KMS-11 (cell line): ENCODE data around the gene UBE2G1.

Source experiments
- H2AFZ ChIP-seq: fragments of 200-600 bp; sonication (generic); 2 replicates; pipeline ENCODE4 v1.6.1; 2016; ENCODE audit warnings: antibody characterized with exemption, mixed run types, low read depth
- H3K27ac ChIP-seq: fragments of 200-600 bp; sonication (generic); 2 replicates; pipeline ENCODE4 v1.6.1; 2016; ENCODE audit warnings: mild to moderate bottlenecking, mixed run types
- H3K27me3 ChIP-seq: fragments of 200-600 bp; sonication (generic); 2 replicates; pipeline ENCODE4 v1.6.1; 2017; ENCODE audit warnings: mild to moderate bottlenecking, low read depth, mixed run types, moderate library complexity; ENCODE audit not compliant: insufficient read depth
- H3K36me3 ChIP-seq: fragments of 200-600 bp; sonication (generic); 2 replicates; pipeline ENCODE4 v1.6.1; 2017; ENCODE audit warnings: mild to moderate bottlenecking, mixed run types; ENCODE audit not compliant: insufficient read depth
- H3K4me1 ChIP-seq: fragments of 200-600 bp; sonication (generic); 2 replicates; pipeline ENCODE4 v1.6.1; 2016; ENCODE audit warnings: mild to moderate bottlenecking, low read depth, mixed run types; ENCODE audit not compliant: poor library complexity, severe bottlenecking
- H3K4me2 ChIP-seq: fragments of 200-600 bp; sonication (generic); 2 replicates; pipeline ENCODE4 v1.7.0; 2016; ENCODE audit warnings: mild to moderate bottlenecking, mixed run types
- H3K4me3 ChIP-seq: fragments of 200-600 bp; sonication (generic); IDR thresholded peaks from 2 replicates; pipeline ENCODE4 v1.6.1; 2017; ENCODE audit warnings: low read depth, low read length, mixed read lengths; ENCODE audit not compliant: insufficient read depth
- H3K79me2 ChIP-seq: fragments of 200-600 bp; sonication (generic); 2 replicates; pipeline ENCODE4 v1.6.1; 2016; ENCODE audit warnings: low read depth, mixed run types; ENCODE audit not compliant: insufficient read depth
- H3K9ac ChIP-seq: fragments of 200-600 bp; sonication (generic); 2 replicates; pipeline ENCODE4 v1.6.1; 2016; ENCODE audit warnings: mild to moderate bottlenecking, mixed run types
- H4K20me1 ChIP-seq: fragments of 200-600 bp; sonication (generic); 2 replicates; pipeline ENCODE4 v1.6.1; 2016; ENCODE audit warnings: mild to moderate bottlenecking, mixed run types; ENCODE audit not compliant: insufficient read depth
- TF ChIP-seq, protein P1 (sequence below): fragments of 200-600 bp; sonication (generic); conservative IDR thresholded peaks from 2 replicates; pipeline ENCODE4 v1.6.1; 2017; ENCODE audit warnings: low read depth, mild to moderate bottlenecking, antibody characterized with exemption, low read length, moderate library complexity, mixed read lengths

Gene UBE2G1

DNA sequence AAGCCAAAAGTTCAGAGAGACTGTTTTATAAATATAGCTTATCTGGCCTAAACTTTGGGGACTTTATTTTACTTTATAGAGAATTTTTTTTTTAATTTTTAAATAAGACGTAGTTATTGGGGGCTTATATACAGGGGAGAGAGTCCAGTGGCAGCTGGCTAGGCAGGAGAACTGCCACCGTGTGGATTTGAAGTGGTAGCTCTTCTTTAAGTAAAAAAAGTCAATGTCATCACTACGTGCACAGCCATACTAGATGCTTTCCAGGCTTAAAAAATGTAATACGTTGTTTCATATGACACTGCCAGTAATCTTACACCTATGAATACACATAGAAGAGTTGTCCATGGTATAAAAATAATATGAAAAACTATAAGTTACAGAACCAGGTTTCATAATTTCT is 70.8 kb downstream of the UBE2G1 start:
- peaks cover 41% of the 10 kb centered on the region; the same call in 1 of the 2 replicates for H3K79me2 ChIP-seq
- H3K9ac ChIP-seq: no peak overlapping the region
- no peak overlapping the region for H2AFZ ChIP-seq
- H3K4me1 ChIP-seq: no peaks in the 10 kb centered on the region
- H3K4me3 ChIP-seq: no peak overlapping the region
- H3K27ac ChIP-seq: no peak overlapping the region
- TF ChIP-seq, protein P1, sequence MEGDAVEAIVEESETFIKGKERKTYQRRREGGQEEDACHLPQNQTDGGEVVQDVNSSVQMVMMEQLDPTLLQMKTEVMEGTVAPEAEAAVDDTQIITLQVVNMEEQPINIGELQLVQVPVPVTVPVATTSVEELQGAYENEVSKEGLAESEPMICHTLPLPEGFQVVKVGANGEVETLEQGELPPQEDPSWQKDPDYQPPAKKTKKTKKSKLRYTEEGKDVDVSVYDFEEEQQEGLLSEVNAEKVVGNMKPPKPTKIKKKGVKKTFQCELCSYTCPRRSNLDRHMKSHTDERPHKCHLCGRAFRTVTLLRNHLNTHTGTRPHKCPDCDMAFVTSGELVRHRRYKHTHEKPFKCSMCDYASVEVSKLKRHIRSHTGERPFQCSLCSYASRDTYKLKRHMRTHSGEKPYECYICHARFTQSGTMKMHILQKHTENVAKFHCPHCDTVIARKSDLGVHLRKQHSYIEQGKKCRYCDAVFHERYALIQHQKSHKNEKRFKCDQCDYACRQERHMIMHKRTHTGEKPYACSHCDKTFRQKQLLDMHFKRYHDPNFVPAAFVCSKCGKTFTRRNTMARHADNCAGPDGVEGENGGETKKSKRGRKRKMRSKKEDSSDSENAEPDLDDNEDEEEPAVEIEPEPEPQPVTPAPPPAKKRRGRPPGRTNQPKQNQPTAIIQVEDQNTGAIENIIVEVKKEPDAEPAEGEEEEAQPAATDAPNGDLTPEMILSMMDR: no peak
- no peak overlapping the region for H3K4me2 ChIP-seq
- H3K27me3 ChIP-seq: no peaks in the 10 kb centered on the region
- H4K20me1 ChIP-seq: 0 out of 2 replicates have a peak, but pooled peaks cover 4% of the 10 kb centered on the region
- no peaks in the 10 kb centered on the region for H3K36me3 ChIP-seq

DNA sequence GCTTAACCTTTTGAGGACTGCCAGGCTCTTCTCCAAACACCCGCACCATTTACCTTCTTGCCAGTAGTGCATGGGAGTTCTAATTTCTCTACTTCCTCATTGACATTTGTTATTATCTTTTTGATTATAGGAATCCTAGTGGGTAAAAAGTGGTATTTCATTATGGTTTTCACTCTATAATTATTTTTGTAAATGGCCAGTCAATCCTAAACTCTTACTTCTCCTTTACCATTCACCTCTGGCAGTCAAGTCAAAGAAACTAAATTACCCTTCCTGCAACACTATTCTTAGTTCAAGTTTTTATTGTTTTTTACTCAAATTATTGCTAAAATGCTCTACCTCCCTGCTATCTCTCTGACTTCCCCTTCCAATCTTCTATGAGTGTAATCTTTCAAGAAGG is 72.9 kb downstream of the UBE2G1 start:
- Histone ChIP-seq H3K4me2 (no peak overlapping the region), H3K9ac (no peak overlapping the region), H3K36me3 (no peaks in the 10 kb centered on the region), H4K20me1 (0 out of 2 replicates have a peak, but pooled peaks cover 4% of the 10 kb centered on the region), H3K4me1 (no peaks in the 10 kb centered on the region), H3K27ac (no peak overlapping the region), H3K4me3 (no peak overlapping the region), H2AFZ (no peak overlapping the region), H3K27me3 (no peaks in the 10 kb centered on the region), H3K79me2 (peaks cover 29% of the 10 kb centered on the region; the same call in 1 of the 2 replicates)
- TF ChIP-seq, protein P1: no peak

DNA sequence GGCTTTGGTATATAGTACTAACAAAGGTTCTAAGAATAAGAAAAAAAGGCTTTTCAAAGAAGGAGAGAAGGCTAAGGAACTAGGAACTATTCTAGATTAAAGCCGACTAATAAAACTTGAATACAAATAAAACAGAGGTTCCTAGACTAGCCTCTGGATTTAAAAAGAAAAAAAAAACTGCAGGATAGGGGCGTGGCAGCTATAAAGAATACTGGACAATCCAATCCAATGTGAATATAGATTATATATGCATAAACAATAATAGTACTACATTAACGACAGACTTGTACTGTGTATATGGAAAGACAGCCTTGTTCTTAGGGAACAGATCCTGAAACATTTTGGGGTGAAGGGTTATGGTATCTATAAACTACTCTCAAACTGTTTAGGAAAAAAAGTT is 78.8 kb downstream of the UBE2G1 start:
- Histone ChIP-seq H3K9ac (no peak overlapping the region), H2AFZ (no peak overlapping the region), H3K27ac (no peak overlapping the region), H3K36me3 (no peaks in the 10 kb centered on the region), H3K4me1 (no peaks in the 10 kb centered on the region), H3K79me2 (no peaks in the 10 kb centered on the region), H4K20me1 (no peaks in the 10 kb centered on the region), H3K4me3 (no peak overlapping the region), H3K27me3 (no peaks in the 10 kb centered on the region), H3K4me2 (no peak overlapping the region)
- TF ChIP-seq, protein P1: no peak

DNA sequence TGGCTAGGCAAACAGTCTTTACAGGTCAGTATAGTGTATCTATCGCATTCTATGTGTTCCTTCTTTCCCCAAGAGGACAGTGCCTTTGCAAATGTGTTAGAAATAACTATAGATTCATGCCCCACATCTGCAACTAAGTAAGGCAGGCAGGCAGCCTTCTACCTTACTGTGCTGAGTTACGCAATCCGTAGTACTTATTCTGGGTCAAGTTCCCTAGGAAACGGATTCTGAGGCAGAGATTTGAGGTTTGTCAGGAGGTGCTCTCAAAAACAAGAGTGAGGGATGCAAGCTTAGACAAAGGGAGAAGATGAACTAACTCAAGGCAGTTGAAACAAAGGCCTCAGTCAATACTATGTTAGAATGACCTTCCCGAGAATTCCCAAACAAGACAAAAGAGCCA is 90.0 kb downstream of the UBE2G1 start:
- no peaks in the 10 kb centered on the region for H3K36me3 ChIP-seq
- H2AFZ ChIP-seq: no peak overlapping the region
- no peaks in the 10 kb centered on the region for H4K20me1 ChIP-seq
- no peaks in the 10 kb centered on the region for H3K4me1 ChIP-seq
- no peaks in the 10 kb centered on the region for H3K27me3 ChIP-seq
- H3K79me2 ChIP-seq: peaks cover 6% of the 10 kb centered on the region; the same call in 1 of the 2 replicates
- no peak overlapping the region for H3K27ac ChIP-seq
- TF ChIP-seq, protein P1: no peak
- no peak overlapping the region for H3K4me2 ChIP-seq
- H3K4me3 ChIP-seq: no peak overlapping the region
- no peak overlapping the region for H3K9ac ChIP-seq
